Measurements from ENCODE around the gene TMEM117. TPM values are rescaled to one million over a fixed set of nuclear protein-coding genes. Genes with fewer than 3 reads are reported as not detected.
A peak's percentile ranks its signal among the peaks of the same experiment; 100 is the strongest.

TMEM117 gene
- polyA plus RNA-seq, 1 donor (not counting 4 experiments of a cell fraction or from before 2014, with no cell fraction given), result 8.5 TPM

DNA sequence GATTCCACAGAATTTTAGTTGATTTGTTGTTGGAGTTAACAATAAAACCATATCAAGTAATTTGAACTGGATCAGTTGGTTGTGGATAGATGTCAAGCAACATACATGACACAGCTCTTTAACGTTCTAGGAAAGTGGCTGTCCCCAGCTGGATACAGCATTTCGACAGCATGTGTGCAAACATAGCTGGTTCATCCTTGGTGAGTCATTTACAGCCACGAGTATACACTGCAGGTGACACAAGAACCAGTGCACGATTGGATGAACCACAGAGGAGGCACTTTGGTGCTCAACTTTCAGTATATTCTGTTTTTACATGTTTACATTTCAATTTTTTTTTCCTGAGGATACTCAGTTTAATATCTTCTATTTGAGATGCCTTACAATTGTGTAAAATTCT lies 242.4 kb downstream of the TMEM117 start:
- DNase-seq (ENCODE audit: low read depth, low spot score) (no peak), FAIRE-seq (no peak)
- Histone ChIP-seq H4K20me1 (ENCODE audit: control insufficient read depth, extremely low read depth, insufficient read depth, low read length) (no peaks in the 10 kb centered on the region), H3K4me3 (ENCODE audit: control insufficient read depth in 2 of 3, extremely low read depth in 1 of 3, insufficient read depth in 2 of 3, low read depth in 1 of 3, low read length in 3 of 3) (no peak overlapping the region), H3K36me3 (ENCODE audit: control insufficient read depth in 2 of 2, extremely low read depth in 1 of 2, insufficient read depth in 2 of 2, low read length in 2 of 2) (no peaks in the 10 kb centered on the region), H3K9me1 (ENCODE audit: control insufficient read depth, extremely low read depth, insufficient read depth, low read length) (no peaks in the 10 kb centered on the region), H3K9ac (ENCODE audit: control insufficient read depth, extremely low read depth, insufficient read depth, low read length) (no peak overlapping the region), H3K27me3 (ENCODE audit: control insufficient read depth, extremely low read depth, insufficient read depth, low read length) (no peaks in the 10 kb centered on the region), H3K9me3 (ENCODE audit: control insufficient read depth, low read depth, low read length) (no peaks in the 10 kb centered on the region), H3K79me2 (ENCODE audit: control insufficient read depth, insufficient read depth, low read length) (no peaks in the 10 kb centered on the region), H3K4me2 (ENCODE audit: control insufficient read depth, extremely low read depth, insufficient read depth, low read depth, low read length) (no peak overlapping the region), H3K27ac (ENCODE audit: control insufficient read depth, insufficient read depth, low read length) (no peak overlapping the region), H3K4me1 (ENCODE audit: control insufficient read depth, extremely low read depth, insufficient read depth, low read length) (no peaks in the 10 kb centered on the region), H2AFZ (ENCODE audit: control insufficient read depth, low read length) (no peak overlapping the region)
- TF ChIP-seq, protein P1, sequence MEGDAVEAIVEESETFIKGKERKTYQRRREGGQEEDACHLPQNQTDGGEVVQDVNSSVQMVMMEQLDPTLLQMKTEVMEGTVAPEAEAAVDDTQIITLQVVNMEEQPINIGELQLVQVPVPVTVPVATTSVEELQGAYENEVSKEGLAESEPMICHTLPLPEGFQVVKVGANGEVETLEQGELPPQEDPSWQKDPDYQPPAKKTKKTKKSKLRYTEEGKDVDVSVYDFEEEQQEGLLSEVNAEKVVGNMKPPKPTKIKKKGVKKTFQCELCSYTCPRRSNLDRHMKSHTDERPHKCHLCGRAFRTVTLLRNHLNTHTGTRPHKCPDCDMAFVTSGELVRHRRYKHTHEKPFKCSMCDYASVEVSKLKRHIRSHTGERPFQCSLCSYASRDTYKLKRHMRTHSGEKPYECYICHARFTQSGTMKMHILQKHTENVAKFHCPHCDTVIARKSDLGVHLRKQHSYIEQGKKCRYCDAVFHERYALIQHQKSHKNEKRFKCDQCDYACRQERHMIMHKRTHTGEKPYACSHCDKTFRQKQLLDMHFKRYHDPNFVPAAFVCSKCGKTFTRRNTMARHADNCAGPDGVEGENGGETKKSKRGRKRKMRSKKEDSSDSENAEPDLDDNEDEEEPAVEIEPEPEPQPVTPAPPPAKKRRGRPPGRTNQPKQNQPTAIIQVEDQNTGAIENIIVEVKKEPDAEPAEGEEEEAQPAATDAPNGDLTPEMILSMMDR (optimal IDR thresholded peaks at IDR 0.05 in 1 of 3, IDR thresholded peaks at IDR 0.05 in 1 of 3, conservative IDR thresholded peaks at IDR 0.05 in 1 of 3; ENCODE audit: extremely low read depth in 1 of 3, insufficient read depth in 2 of 3, low read length in 3 of 3), result no peak
- TF ChIP-seq EZH2 (IDR thresholded peaks at IDR 0.05; ENCODE audit: low read length), result no peak
- dilution Hi-C loops (cut with MboI; ENCODE audit: extremely low pct_ligation_motif_present, low sequenced_read_pairs), result no loop called here

DNA sequence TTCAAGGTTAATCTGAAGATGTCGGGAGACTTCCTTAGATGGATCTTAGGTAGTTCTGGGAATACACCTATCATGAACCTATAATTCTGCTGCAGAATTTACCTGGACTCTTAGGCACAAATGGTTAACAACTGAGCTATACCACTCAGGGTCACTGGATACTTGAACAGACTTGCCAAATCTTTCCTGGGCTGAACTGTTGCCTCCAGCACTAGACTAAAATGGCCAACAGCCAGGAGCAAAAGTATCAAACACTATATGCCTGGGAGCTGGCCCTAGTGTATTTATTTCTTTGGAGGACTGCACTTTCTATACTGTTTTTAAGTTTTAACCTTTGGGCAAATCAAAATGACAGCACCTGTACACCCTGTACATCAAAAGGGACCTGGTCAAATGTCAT lies 252.8 kb downstream of the TMEM117 start:
- DNase-seq (ENCODE audit: low read depth, low spot score) (no peak), FAIRE-seq (peak; percentile 20)
- H3K27ac ChIP-seq (ENCODE audit: control insufficient read depth, insufficient read depth, low read length), result no peak overlapping the region
- H3K9me1 ChIP-seq (ENCODE audit: control insufficient read depth, extremely low read depth, insufficient read depth, low read length), result no peaks in the 10 kb centered on the region
- H3K27me3 ChIP-seq (ENCODE audit: control insufficient read depth, extremely low read depth, insufficient read depth, low read length), result no peaks in the 10 kb centered on the region
- no peaks in the 10 kb centered on the region for H3K9me3 ChIP-seq (ENCODE audit: control insufficient read depth, low read depth, low read length)
- H3K4me3 ChIP-seq (ENCODE audit: control insufficient read depth in 2 of 3, extremely low read depth in 1 of 3, insufficient read depth in 2 of 3, low read depth in 1 of 3, low read length in 3 of 3), result no peak overlapping the region
- H3K4me1 ChIP-seq (ENCODE audit: control insufficient read depth, extremely low read depth, insufficient read depth, low read length), result peaks cover 5% of the 10 kb centered on the region
- no peaks in the 10 kb centered on the region for H4K20me1 ChIP-seq (ENCODE audit: control insufficient read depth, extremely low read depth, insufficient read depth, low read length)
- no peaks in the 10 kb centered on the region for H3K36me3 ChIP-seq (ENCODE audit: control insufficient read depth in 2 of 2, extremely low read depth in 1 of 2, insufficient read depth in 2 of 2, low read length in 2 of 2)
- no peak overlapping the region for H3K9ac ChIP-seq (ENCODE audit: control insufficient read depth, extremely low read depth, insufficient read depth, low read length)
- dilution Hi-C loops (cut with MboI; ENCODE audit: extremely low pct_ligation_motif_present, low sequenced_read_pairs), result no loop called here
- H3K79me2 ChIP-seq (ENCODE audit: control insufficient read depth, insufficient read depth, low read length), result no peaks in the 10 kb centered on the region
- H2AFZ ChIP-seq (ENCODE audit: control insufficient read depth, low read length), result no peak overlapping the region
- TF ChIP-seq, protein P1 (optimal IDR thresholded peaks at IDR 0.05 in 1 of 3, IDR thresholded peaks at IDR 0.05 in 1 of 3, conservative IDR thresholded peaks at IDR 0.05 in 1 of 3; ENCODE audit: extremely low read depth in 1 of 3, insufficient read depth in 2 of 3, low read length in 3 of 3), result no peak
- H3K4me2 ChIP-seq (ENCODE audit: control insufficient read depth, extremely low read depth, insufficient read depth, low read depth, low read length), result peak overlapping the region; percentile 4

All from keratinocyte (primary cell).